HL-60/S4 treated with retinoic acid at 250 ng/mL for 4 days and 3 days (cell line): ENCODE measurements around the gene TRIM54.

Experiments
- in situ Hi-C: fragments of 300-500 bp; cut with MboI; formaldehyde crosslinking; loops from 2 replicates; pipeline ENCODE4 v1.7.0; 2022; ENCODE audit warnings: low sequenced_read_pairs

Gene TRIM54

GRCh38 chr2:27281855-27282559 is at the start of gene TRIM54:
Gene TRIM54, plus strand, starts transcription at chr2:27282429. Its CDS starts 303 bp downstream, at chr2:27282732.
- in situ Hi-C loops = loop anchor here (25.0 kb wide), 1 partner anchor 170 kb away; the partner anchor contains the start of genes ABHD1 and CGREF1

DNA sequence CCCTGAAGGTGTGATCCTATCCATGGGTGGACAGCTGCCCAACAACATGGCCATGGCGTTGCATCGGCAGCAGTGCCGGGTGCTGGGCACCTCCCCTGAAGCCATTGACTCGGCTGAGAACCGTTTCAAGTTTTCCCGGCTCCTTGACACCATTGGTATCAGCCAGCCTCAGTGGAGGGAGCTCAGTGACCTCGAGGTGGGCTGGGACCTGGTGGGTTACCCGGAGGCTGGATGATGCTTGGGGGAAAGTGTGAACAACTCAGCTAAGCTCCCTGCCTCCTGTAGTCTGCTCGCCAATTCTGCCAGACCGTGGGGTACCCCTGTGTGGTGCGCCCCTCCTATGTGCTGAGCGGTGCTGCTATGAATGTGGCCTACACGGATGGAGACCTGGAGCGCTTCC is 48.9 kb upstream of the TRIM54 start:
- in situ Hi-C loops = no loop called here

DNA sequence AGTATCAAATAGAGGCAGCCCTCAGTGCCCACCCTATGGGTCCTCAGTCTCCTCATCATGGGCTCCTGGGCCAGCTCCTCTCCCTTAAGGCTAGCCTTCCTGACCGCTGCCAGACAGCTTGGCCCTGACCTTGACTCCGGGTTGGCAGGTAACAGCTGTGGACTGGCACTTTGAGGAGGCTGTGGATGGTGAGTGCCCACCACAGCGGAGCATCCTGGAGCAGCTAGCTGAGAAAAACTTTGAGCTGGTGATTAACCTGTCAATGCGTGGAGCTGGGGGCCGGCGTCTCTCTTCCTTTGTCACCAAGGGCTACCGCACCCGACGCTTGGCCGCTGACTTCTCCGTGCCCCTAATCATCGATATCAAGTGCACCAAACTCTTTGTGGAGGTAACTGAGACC is 46.1 kb upstream of the TRIM54 start:
- in situ Hi-C loops = no loop called here

GRCh38 chr2:27236626-27237025 is 45.6 kb upstream of the TRIM54 start:
- in situ Hi-C loops = no loop called here

- in situ Hi-C loops = no loop called here
These were observed 44.8 kb upstream of the TRIM54 start for GRCh38 chr2:27237341-27237945.

DNA sequence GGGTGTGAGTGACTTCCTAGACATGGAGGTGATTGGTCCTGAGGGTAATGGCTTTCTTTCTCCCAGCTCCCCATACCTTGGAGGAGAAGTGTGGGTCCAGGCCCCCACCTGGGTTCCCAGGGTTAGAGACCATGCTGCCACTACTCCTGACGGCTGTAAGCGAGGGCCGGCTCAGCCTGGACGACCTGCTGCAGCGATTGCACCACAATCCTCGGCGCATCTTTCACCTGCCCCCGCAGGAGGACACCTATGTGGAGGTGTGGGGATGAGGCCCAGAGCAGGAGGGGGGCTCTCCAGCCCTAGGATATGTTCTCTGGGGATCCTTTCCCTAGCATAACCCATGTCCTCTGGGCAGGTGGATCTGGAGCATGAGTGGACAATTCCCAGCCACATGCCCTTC is 43.3 kb upstream of the TRIM54 start:
- in situ Hi-C loops = no loop called here

- in situ Hi-C loops = no loop called here
These were observed 41.8 kb upstream of the TRIM54 start for GRCh38 chr2:27240406-27240805.

GRCh38 chr2:27241761-27242613 is 40.2 kb upstream of the TRIM54 start:
- in situ Hi-C loops = no loop called here

DNA sequence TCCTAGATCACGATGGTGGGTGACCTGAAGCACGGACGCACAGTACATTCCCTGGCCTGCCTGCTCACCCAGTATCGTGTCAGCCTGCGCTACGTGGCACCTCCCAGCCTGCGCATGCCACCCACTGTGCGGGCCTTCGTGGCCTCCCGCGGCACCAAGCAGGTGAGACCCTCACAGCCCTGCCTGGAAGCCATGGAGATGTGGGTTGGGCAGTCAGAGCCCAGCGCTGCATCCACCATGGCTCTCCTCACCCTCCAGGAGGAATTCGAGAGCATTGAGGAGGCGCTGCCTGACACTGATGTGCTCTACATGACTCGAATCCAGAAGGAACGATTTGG is 39.6 kb upstream of the TRIM54 start:
- in situ Hi-C loops = no loop called here

DNA sequence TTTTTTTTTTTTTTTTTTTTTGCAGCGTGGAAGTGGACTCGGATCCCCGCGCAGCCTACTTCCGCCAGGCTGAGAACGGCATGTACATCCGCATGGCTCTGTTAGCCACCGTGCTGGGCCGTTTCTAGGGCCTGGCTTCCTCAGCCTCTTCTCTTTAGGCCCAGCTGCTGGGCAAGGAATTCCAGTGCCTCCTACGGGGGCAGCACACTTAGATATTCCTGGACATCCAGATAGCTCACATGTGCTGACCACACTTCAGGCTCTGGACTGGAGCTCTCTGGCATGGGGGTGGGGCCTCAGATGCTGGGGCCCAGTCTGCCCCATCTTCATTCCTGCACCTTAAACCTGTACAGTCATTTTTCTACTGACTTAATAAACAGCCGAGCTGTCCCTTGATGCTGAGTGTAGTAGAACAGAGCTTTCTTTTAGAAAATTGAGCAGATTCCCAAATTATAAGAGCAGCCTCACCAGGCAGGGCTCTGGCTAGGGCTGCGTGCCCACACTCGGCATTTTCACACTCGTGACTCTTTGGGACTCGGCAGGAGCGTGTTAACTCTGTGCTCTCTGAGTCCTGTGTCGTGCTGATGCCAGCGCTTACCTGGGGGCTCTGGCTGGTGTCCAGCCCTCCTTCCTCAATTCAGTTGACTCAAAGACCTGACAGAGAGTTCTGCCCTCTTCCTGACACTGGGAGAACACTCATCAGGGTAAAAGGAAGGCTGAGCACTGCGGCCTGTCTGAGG is 38.7 kb upstream of the TRIM54 start:
- in situ Hi-C loops = no loop called here

DNA sequence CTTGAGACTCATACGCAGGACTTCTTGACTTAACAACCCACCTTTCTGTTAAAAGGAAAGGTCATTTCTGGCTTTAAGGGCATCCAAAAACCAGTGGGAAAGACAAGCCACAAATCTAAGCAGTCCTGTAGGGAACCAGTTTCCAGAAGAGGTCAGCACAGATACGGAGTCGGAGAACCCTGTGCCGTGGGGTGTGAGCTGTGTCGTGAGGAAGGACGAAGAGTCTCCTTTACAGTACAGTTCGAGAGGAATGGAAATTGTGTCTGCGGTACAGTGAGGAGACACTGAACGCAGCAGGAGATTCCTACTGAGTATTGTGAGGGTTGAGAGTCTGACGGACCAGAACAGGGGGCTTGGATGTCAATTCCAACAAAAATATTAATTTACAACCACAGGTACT is 37.1 kb upstream of the TRIM54 start:
- in situ Hi-C loops = no loop called here

GRCh38 chr2:27245626-27246025 is 36.6 kb upstream of the TRIM54 start:
- in situ Hi-C loops = no loop called here

DNA sequence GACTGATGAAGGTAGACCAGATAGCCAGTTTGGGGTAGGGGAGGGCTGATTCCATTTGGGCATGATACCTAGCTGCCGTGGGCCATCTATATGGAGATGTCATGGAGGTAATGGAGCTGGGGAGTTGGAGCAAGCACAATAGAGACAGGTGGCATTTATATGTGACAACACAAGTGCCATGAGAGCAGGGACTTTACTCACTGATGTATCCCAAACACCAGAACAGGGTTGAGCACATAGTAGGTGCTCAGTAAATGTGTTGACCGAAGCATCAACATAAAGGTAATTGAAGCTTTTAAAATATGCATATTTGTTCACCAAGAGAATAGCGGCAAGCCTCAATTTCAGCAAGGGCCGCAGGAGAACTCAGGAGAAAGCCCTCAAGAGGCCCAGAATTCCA is 34.3 kb upstream of the TRIM54 start:
- in situ Hi-C loops = no loop called here

DNA sequence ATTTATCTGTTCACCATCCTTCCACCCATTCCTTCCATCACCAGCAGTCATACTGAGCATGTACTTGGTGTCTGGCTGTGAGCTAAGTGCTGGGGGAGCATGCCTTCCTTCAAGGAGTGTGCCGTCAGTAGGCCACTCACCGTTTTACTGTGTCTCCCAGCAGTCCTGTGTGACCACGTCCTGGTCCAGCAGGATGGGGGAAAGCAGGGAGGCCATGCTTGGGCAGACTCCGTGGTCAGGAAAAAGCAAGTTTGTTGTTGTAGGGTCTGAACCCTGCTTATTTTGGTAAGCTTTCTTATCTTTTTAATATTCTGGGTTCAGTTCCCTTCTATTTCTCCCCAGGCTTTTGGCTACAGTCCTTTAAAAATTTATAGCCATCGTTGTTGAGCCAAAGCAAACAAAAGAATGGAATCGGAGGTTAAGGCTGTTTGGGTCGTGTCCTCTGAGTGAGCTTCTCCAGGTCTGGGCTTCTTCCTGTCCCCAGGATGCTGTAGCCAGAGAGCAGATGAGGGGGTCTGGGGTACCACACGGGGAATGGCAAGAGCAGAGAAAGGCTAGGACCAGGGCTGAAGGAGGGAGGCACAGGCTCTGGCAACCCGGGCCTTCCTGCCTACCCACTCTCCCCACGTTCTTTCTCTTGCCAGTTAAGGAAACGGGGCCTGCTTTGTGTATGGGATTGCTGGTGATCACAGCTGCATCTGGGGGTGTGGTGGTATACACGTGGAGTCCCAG is 32.9 kb upstream of the TRIM54 start:
- in situ Hi-C loops = no loop called here

- in situ Hi-C loops = no loop called here
These were observed 32.2 kb upstream of the TRIM54 start for GRCh38 chr2:27249891-27250651.

DNA sequence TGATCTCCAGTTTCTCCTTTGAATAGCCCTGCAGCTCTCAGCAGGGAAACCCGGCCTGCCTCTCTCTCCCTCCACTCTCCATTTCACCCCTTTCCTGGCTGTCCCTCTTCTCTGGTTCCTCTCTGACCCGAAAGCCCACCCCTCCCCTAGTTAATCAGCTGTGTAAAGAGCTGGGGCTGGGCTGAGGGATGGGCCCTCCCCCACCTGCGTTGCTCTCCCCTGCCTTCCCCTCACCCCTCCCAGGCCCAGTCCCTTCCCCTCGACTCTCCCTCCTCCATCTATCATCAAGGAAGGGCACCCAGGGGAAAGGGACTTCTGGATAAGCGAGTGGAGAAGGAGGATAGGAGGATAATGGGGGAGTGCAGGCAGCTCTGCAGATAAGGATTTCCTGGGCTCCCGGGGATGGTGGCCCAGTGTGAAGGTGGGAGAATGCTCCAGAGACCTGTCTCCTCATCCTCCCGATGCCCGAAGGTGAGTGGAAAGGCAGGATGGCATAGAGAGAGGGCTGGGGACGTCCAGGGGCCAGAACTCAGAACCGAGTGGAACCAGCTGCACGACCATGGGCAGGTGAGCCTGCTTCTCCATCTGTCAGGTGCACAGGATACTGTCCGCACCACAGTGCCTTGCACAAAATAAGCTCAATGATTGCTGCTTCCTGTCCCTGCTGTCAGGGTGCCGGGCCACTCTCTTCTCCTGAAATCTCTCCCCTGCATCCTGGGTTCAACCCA is 31.4 kb upstream of the TRIM54 start:
- in situ Hi-C loops = no loop called here

DNA sequence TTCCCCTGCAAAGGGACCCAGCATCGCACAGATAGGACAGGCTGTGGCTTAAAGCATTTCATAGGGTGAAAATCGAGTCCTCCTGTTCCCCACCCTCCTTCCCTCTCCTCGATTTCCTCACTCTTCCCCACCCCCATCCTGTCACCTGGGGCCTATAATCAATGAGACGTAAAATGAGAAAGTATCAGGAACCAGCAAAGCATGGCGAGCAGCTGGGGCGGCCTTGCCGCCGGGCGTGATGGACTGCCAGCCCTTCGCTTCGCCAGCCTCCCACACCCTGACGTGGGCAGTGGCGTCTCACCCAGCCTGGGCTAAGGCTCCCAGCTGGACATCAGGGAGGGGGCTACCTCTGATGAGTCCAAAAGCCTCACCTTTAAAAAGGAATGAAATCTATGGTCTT is 30.5 kb upstream of the TRIM54 start:
- in situ Hi-C loops = no loop called here

DNA sequence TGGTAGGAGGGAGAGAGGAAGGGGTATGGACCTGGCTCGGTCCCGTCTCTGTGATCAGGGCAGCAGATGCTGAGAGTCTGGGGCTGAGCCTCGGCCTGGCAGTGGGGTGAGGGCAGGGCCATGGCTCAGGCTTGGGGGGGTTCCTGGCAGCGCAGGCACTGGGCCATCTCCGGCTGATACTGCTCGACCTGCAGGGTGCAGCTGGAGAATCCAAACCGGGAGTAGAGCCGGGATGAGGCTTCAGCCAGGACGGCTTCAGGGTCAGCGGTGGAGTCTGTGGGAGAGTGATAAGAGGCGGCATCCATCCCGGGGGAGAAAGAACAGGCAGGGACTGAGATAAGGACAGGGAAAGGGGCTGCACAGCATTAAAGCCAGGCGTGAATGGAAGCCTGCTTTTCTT is 27.0 kb upstream of the TRIM54 start:
- in situ Hi-C loops = no loop called here

GRCh38 chr2:27255660-27256059 is 26.6 kb upstream of the TRIM54 start:
- in situ Hi-C loops = no loop called here
